Lower leg skin (tissue), 4 donors: ENCODE measurements around the gene RNF145. TPM values are rescaled to one million over a fixed set of nuclear protein-coding genes. Genes with fewer than 3 reads are reported as not detected.

ENCODE experiments used
- DNase-seq, 2 donors: peaks; one replicate each; pipeline ENCODE4 v3.0.0-alpha.2; 2019; ENCODE audit warnings: low spot score in 2 of 2
- H3K4me3 ChIP-seq: fragments of 200-600 bp; sonication (generic); 2 replicates; pipeline ENCODE4 v1.5.1; 2017; ENCODE audit warnings: mild to moderate bottlenecking, low read depth; ENCODE audit not compliant: poor library complexity, severe bottlenecking
- CTCF ChIP-seq, 3 donors: fragments of 450-650 bp; IDR thresholded peaks; one replicate each; pipeline ENCODE4 v1.5.1; 2016; ENCODE audit warnings: antibody characterized with exemption in 3 of 3, mild to moderate bottlenecking in 3 of 3, moderate library complexity in 2 of 3
- POLR2A ChIP-seq, 2 donors: fragments of 450-650 bp; IDR thresholded peaks; one replicate each; pipeline ENCODE4 v1.6.1; 2016 to 2017; ENCODE audit warnings: antibody characterized with exemption in 2 of 2, mild to moderate bottlenecking in 1 of 2, moderate library complexity in 1 of 2
- WGBS, 2 donors: methylation state at CpG; one replicate each; pipeline ENCODE4 v1.1.5; 2018; 5-methylcytosine and 5-hydroxymethylcytosine counted together
- intact Hi-C: fragments of 100-400 bp; cut with DNase I; formaldehyde crosslinking; loops from one replicate; pipeline ENCODE4 v1.15.0; 2023; ENCODE audit warnings: low total_unique reads
- total RNA-seq, 4 donors: library from RNA; depleted of rRNA; stranded (reverse); fragments of >200 nt; gene quantifications; one replicate each; pipeline ENCODE4 v1.1.0, GENCODE V29; 2016

RNF145 gene
- total RNA-seq, 4 donors from 2014 or later: 32.8 to 57.0 (median 43.9) TPM

GRCh38 chr5:159215886-159216285 is 6.5 kb upstream of the RNF145 start:
- TF ChIP-seq POLR2A (IDR thresholded peaks at IDR 0.05): no peak
- no peak for TF ChIP-seq CTCF (IDR thresholded peaks at IDR 0.05)
- no peak for DNase-seq
- intact Hi-C loops: no loop called here
- 86 to 87% methylated on average over 3 of the region's 3 CpGs for WGBS, 2 donors
- no peak overlapping the region for H3K4me3 ChIP-seq

- no peak overlapping the region for H3K4me3 ChIP-seq
- intact Hi-C loops: no loop called here
- DNase-seq: no peak
- WGBS, 2 donors: 84 to 88% methylated on average over 2 of the region's 2 CpGs
- TF ChIP-seq POLR2A (IDR thresholded peaks at IDR 0.05): no peak
- TF ChIP-seq CTCF (IDR thresholded peaks at IDR 0.05): no peak
Observed at GRCh38 chr5:159214486-159215271, 5.3 kb upstream of the RNF145 start.

GRCh38 chr5:159212657-159213462 is 3.5 kb upstream of the RNF145 start:
- intact Hi-C loops: no loop called here
- TF ChIP-seq CTCF (IDR thresholded peaks at IDR 0.05) (no peak), POLR2A (IDR thresholded peaks at IDR 0.05) (no peak)

GRCh38 chr5:159211729-159212174 is 2.4 kb upstream of the RNF145 start:
- 21 to 24% methylated on average over 4 of the region's 4 CpGs for WGBS, 2 donors
- no peak overlapping the region for H3K4me3 ChIP-seq
- DNase-seq: no peak
- TF ChIP-seq CTCF (IDR thresholded peaks at IDR 0.05) (no peak), POLR2A (IDR thresholded peaks at IDR 0.05) (no peak)
- intact Hi-C loops: no loop called here

More at GRCh38 chr5:159212657-159213462, 3.5 kb upstream of the RNF145 start:
- no peak overlapping the region for H3K4me3 ChIP-seq
- WGBS, 2 donors: 77 to 80% methylated on average over 7 of the region's 7 CpGs
- no peak for DNase-seq

- intact Hi-C loops: no loop called here
- TF ChIP-seq CTCF (IDR thresholded peaks at IDR 0.05) (no peak), POLR2A (IDR thresholded peaks at IDR 0.05) (no peak)
- 70 to 81% methylated on average over 1 of the region's 1 CpG for WGBS, 2 donors
- no peak overlapping the region for H3K4me3 ChIP-seq
- DNase-seq: no peak
Observed at GRCh38 chr5:159210846-159211245, 1.5 kb upstream of the RNF145 start.
